HL-60 (cell line): ENCODE measurements around the gene PLIN3.
"Not testable (repeated sequence)": the region's sequence is repeated elsewhere in the genome, so short reads cannot be mapped to it uniquely, and the experiment has no call there.

Source experiments
- DNase-seq, 2 experiments: peaks; one replicate each; pipeline ENCODE4 v3.0.0-alpha.2; 2010 to 2020; ENCODE audit warnings: low read depth in 1 of 2, low spot score in 1 of 2
- H3K27ac ChIP-seq: fragments of 250-450 bp; sonication (Bioruptor Pico); replicated peaks from 2 replicates; pipeline ENCODE4 v1.5.1; 2020; ENCODE audit warnings: mild to moderate bottlenecking, moderate library complexity
- H3K27me3 ChIP-seq: fragments of 250-450 bp; sonication (Bioruptor Pico); 2 replicates; pipeline ENCODE4 v1.5.1; 2021; ENCODE audit warnings: mild to moderate bottlenecking, moderate library complexity; ENCODE audit not compliant: insufficient read depth, poor library complexity, severe bottlenecking
- H3K4me3 ChIP-seq: replicated peaks from 2 replicates; pipeline ENCODE4 v1.5.1; 2011; ENCODE audit warnings: mild to moderate bottlenecking, control low read depth, low read length; ENCODE audit not compliant: insufficient read depth
- CTCF ChIP-seq: IDR thresholded peaks from one replicate; pipeline ENCODE4 v1.5.1; 2011; ENCODE audit warnings: low read length, control low read depth, inconsistent platforms; ENCODE audit not compliant: insufficient read depth
- GABPA ChIP-seq: IDR thresholded peaks from 2 replicates; pipeline ENCODE4 v1.6.1; 2012; ENCODE audit warnings: low read depth
- POLR2AphosphoS5 ChIP-seq: IDR thresholded peaks from 2 replicates; pipeline ENCODE4 v1.6.1; 2012; ENCODE audit warnings: low read depth
- REST ChIP-seq: IDR thresholded peaks from 2 replicates; pipeline ENCODE4 v1.6.1; 2012; ENCODE audit warnings: low read depth; ENCODE audit not compliant: insufficient replicate concordance
- SPI1 ChIP-seq: IDR thresholded peaks from 2 replicates; pipeline ENCODE4 v1.6.1; 2012; ENCODE audit warnings: low read depth, mild to moderate bottlenecking, borderline replicate concordance

The PLIN3 gene

GRCh38 chr19:4806384-4806783, 61.1 kb downstream of the PLIN3 start:
- Histone ChIP-seq H3K4me3 (no peak overlapping the region), H3K27me3 (no peaks in the 10 kb centered on the region), H3K27ac (no peak overlapping the region)
- TF ChIP-seq GABPA: no peak
- no peak for TF ChIP-seq REST
- no peak for TF ChIP-seq SPI1
- TF ChIP-seq POLR2AphosphoS5: no peak
- TF ChIP-seq CTCF: no peak
- DNase-seq: no peak

DNA sequence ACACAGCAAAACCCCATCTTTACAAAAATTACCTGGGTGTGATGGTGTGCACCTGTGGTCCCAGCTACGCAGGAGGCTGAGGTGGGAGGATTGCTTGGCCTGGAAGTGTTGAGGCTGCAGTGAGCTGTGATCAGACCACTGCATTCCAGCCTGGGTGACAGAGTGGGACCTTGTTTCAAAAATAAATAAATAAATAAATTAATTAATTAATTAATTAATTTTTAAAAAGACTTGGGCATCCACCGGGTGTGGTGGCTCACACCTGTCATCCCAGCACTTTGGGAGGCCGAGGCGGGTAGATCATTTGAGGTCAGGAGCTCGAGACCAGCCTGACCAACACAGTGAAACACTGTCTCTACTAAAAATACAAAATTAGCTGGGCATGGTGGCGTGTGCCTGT, 62.3 kb downstream of the PLIN3 start:
- H3K27me3 ChIP-seq, H3K27ac ChIP-seq, H3K4me3 ChIP-seq, DNase-seq: not testable (repeated sequence)

DNA sequence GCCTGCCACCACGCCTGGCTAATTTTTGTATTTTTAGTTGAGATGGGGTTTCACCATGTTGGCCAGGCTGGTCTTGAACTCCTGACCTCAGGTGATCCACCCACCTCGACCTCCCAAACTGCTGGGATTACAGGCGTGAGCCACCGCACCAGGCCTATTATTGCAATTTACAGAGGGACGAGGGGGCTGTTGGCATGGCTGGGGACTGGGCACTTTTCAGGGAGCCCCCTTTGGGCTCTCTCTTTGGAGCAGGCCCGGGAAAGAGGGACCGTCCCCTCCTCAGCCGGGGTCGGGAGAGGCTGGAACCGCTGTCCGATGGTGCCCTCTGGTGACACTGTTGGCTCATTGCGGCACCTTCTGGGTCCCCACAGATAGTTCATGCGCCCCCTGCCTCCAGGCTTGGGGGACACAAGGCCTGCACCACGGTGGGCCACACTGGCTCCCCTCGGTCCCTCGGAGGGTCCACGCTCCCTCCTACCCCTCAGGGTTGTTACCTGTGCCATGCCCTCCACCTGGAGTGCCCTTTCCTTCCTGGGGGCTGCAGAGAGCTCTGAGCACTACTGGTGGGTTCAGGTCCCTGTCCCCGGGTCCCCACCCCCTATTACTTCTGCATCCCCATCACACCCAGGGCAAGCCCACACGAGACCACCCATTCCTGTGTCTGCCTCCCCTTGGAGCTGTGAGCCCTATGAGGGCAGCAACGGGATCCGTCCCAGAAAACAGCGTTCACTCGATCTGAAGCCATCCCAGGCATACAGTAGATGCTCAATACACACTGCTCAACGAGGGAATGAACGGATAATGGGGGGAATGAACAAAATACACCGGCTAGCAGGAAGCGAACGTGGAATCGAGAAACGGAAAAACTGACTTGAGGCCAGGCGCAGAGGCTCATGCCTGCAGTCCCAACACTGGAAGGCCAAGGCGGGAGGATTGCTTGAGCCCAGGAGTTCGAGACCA, 63.5 kb downstream of the PLIN3 start:
- peak; percentile 42 to 61 for DNase-seq
- no peak for TF ChIP-seq SPI1
- TF ChIP-seq GABPA: no peak
- peak; percentile 87 for TF ChIP-seq CTCF
- TF ChIP-seq REST: no peak
- H3K27me3 ChIP-seq: no peaks in the 10 kb centered on the region
- H3K4me3 ChIP-seq: no peak overlapping the region
- no peak overlapping the region for H3K27ac ChIP-seq

- TF ChIP-seq SPI1: no peak
- no peak for TF ChIP-seq GABPA
- no peak for TF ChIP-seq REST
- TF ChIP-seq POLR2AphosphoS5: no peak
- TF ChIP-seq CTCF: no peak
- Histone ChIP-seq H3K27me3 (no peaks in the 10 kb centered on the region), H3K27ac (no peak overlapping the region), H3K4me3 (no peak overlapping the region)
- DNase-seq: no peak
Observed at GRCh38 chr19:4802711-4803110, 64.8 kb downstream of the PLIN3 start.
